Central memory CD8-positive, alpha-beta T cell (primary cell): Measurements from ENCODE around the gene ERP27.

Experiments used
- ATAC-seq: fragments of 150-1000 bp; cut with Tn5 transposase; replicated peaks from 2 replicates; pipeline ENCODE4 v1.10.0; 2022; ENCODE audit warnings: mild to moderate bottlenecking, moderate FRiP score, moderate number of reproducible peaks; ENCODE audit not compliant: poor library complexity, severe bottlenecking; ENCODE audit errors: extremely low read depth
- DNase-seq, 2 donors: peaks; one replicate each; pipeline ENCODE4 v3.0.0; 2021; ENCODE audit warnings: low spot score in 2 of 2
- H3K27ac Mint-ChIP-seq: one replicate; pipeline ENCODE4 v1.8.0; 2022; ENCODE audit warnings: low read depth, mild to moderate bottlenecking, moderate library complexity, mixed read lengths
- H3K27me3 Mint-ChIP-seq: one replicate; pipeline ENCODE4 v1.8.0; 2022; ENCODE audit warnings: mixed read lengths
- H3K36me3 Mint-ChIP-seq: one replicate; pipeline ENCODE4 v1.8.0; 2022; ENCODE audit warnings: mild to moderate bottlenecking, moderate library complexity, mixed read lengths; ENCODE audit not compliant: insufficient read depth
- H3K4me1 Mint-ChIP-seq: one replicate; pipeline ENCODE4 v1.8.0; 2022; ENCODE audit warnings: mixed read lengths
- H3K4me3 Mint-ChIP-seq: one replicate; pipeline ENCODE4 v1.8.0; 2022; ENCODE audit warnings: mild to moderate bottlenecking, moderate library complexity, mixed read lengths
- H3K9me3 Mint-ChIP-seq: one replicate; pipeline ENCODE4 v1.8.0; 2022; ENCODE audit warnings: mixed read lengths

ERP27 gene

GRCh38 chr12:14928931-14929330, 9.4 kb downstream of the ERP27 start:
- Mint-ChIP-seq H3K36me3 (peaks cover 37% of the 10 kb centered on the region), H3K4me3 (no peak overlapping the region), H3K27ac (no peak overlapping the region), H3K9me3 (no peaks in the 10 kb centered on the region), H3K4me1 (peaks cover 7% of the 10 kb centered on the region), H3K27me3 (no peaks in the 10 kb centered on the region)
- DNase-seq (no peak), ATAC-seq (no peak)

GRCh38 chr12:14927267-14927666, 11.1 kb downstream of the ERP27 start:
- peaks cover 7% of the 10 kb centered on the region for H3K4me1 Mint-ChIP-seq
- DNase-seq (no peak), ATAC-seq (no peak)
- H3K27ac Mint-ChIP-seq: peak overlapping the region; percentile 52
- no peak overlapping the region for H3K4me3 Mint-ChIP-seq
- no peaks in the 10 kb centered on the region for H3K27me3 Mint-ChIP-seq
- no peaks in the 10 kb centered on the region for H3K9me3 Mint-ChIP-seq
- peaks cover 30% of the 10 kb centered on the region for H3K36me3 Mint-ChIP-seq

GRCh38 chr12:14924541-14924940, 13.8 kb downstream of the ERP27 start:
- peaks cover 22% of the 10 kb centered on the region for H3K36me3 Mint-ChIP-seq
- ATAC-seq: no peak
- H3K4me3 Mint-ChIP-seq: no peak overlapping the region
- H3K27ac Mint-ChIP-seq: no peak overlapping the region
- peaks cover 25% of the 10 kb centered on the region for H3K4me1 Mint-ChIP-seq
- H3K9me3 Mint-ChIP-seq: no peaks in the 10 kb centered on the region
- DNase-seq: no peak
- H3K27me3 Mint-ChIP-seq: no peaks in the 10 kb centered on the region

DNA sequence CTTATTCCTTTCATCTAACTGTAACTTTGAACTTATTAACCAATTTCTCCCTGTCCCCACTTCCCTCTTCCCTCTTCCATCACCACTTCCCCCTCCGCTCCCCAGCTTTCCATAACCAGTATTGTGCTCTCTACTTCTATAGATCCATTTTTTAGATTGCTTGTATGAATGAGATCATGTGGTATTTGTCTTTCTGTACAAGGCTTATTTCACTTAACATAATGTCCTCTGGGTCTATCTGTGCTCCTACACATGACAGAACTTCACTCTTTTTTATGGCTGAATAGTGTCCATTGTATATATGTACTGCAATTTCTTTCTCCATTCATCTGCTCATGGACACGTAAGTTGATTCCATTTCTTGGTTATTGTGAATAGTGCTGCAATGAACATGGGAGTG, 14.4 kb downstream of the ERP27 start:
- no peak for ATAC-seq
- peaks cover 24% of the 10 kb centered on the region for H3K36me3 Mint-ChIP-seq
- no peaks in the 10 kb centered on the region for H3K9me3 Mint-ChIP-seq
- no peak overlapping the region for H3K4me3 Mint-ChIP-seq
- peaks cover 25% of the 10 kb centered on the region for H3K4me1 Mint-ChIP-seq
- no peak overlapping the region for H3K27ac Mint-ChIP-seq
- H3K27me3 Mint-ChIP-seq: no peaks in the 10 kb centered on the region
- no peak for DNase-seq

DNA sequence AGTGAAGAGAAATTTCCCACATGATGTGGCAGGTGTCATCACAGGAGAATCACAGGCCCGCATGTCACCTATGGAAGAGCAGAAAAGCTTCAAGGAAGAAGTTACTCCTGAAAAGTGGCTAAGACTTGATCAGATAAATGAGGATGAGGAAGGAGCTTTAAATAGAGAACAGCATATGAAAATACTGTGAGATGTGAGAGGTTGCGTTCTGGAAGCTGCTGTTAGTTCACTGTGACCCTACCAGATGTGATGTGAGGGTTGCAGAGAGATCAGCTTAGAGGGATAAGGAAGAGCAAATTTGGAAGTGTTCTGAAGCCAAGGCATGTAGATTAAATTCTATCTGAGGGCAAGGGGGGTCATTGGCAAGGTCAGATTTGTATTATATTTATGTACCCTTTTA, 17.1 kb downstream of the ERP27 start:
- Mint-ChIP-seq H3K4me1 (peaks cover 18% of the 10 kb centered on the region), H3K27ac (peak overlapping the region; percentile 80), H3K4me3 (no peak overlapping the region), H3K36me3 (peaks cover 38% of the 10 kb centered on the region), H3K27me3 (no peaks in the 10 kb centered on the region), H3K9me3 (no peaks in the 10 kb centered on the region)
- no peak for DNase-seq
- no peak for ATAC-seq

- Mint-ChIP-seq H3K36me3 (peaks cover 43% of the 10 kb centered on the region), H3K4me1 (peaks cover 18% of the 10 kb centered on the region), H3K27me3 (no peaks in the 10 kb centered on the region), H3K27ac (peak overlapping the region; percentile 80), H3K4me3 (no peak overlapping the region), H3K9me3 (no peaks in the 10 kb centered on the region)
- peak; percentile 58 for ATAC-seq
- no peak for DNase-seq
These were observed 17.7 kb downstream of the ERP27 start for GRCh38 chr12:14920475-14921126.

DNA sequence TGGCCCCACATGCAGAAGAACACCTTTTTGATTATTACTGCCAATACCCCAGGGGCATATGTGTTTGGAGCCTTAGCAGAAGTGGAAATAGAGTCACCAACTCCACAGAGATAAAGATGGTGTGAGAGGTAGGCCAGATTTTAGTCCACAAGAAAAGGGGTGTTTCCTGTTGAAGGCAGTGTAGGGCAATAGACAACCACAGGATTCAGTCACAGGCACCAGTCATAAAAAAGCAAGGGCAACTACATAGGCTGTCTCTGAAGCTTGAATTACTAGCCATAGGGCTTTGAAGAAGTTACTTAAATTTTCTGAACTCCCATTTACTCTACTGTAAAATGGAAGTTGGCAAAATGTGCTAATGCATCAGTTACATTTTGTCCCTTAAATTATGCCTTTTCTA, 18.9 kb downstream of the ERP27 start:
- ATAC-seq: no peak
- no peak overlapping the region for H3K27ac Mint-ChIP-seq
- DNase-seq: no peak
- no peak overlapping the region for H3K4me3 Mint-ChIP-seq
- H3K27me3 Mint-ChIP-seq: no peaks in the 10 kb centered on the region
- H3K4me1 Mint-ChIP-seq: peaks cover 18% of the 10 kb centered on the region
- no peaks in the 10 kb centered on the region for H3K9me3 Mint-ChIP-seq
- peaks cover 52% of the 10 kb centered on the region for H3K36me3 Mint-ChIP-seq

GRCh38 chr12:14915736-14916135, 22.6 kb downstream of the ERP27 start:
- no peak for ATAC-seq
- no peak for DNase-seq
- H3K27me3 Mint-ChIP-seq: no peaks in the 10 kb centered on the region
- no peaks in the 10 kb centered on the region for H3K9me3 Mint-ChIP-seq
- H3K36me3 Mint-ChIP-seq: peaks cover 54% of the 10 kb centered on the region
- peaks cover 11% of the 10 kb centered on the region for H3K4me1 Mint-ChIP-seq
- no peak overlapping the region for H3K4me3 Mint-ChIP-seq
- no peak overlapping the region for H3K27ac Mint-ChIP-seq

- Mint-ChIP-seq H3K4me3 (no peak overlapping the region), H3K4me1 (peaks cover 5% of the 10 kb centered on the region), H3K27me3 (no peaks in the 10 kb centered on the region), H3K36me3 (peaks cover 45% of the 10 kb centered on the region), H3K9me3 (no peaks in the 10 kb centered on the region), H3K27ac (no peak overlapping the region)
- ATAC-seq: no peak
- DNase-seq: no peak
These were observed 25.0 kb downstream of the ERP27 start for GRCh38 chr12:14913381-14913781.

GRCh38 chr12:14911131-14911530, 27.2 kb downstream of the ERP27 start:
- Mint-ChIP-seq H3K27ac (no peak overlapping the region), H3K27me3 (no peaks in the 10 kb centered on the region), H3K4me1 (peaks cover 5% of the 10 kb centered on the region), H3K4me3 (no peak overlapping the region), H3K36me3 (peaks cover 29% of the 10 kb centered on the region), H3K9me3 (no peaks in the 10 kb centered on the region)
- DNase-seq (no peak), ATAC-seq (no peak)

GRCh38 chr12:14910090-14910915, 28.0 kb downstream of the ERP27 start:
- Mint-ChIP-seq H3K4me3 (no peak overlapping the region), H3K36me3 (peaks cover 21% of the 10 kb centered on the region), H3K27me3 (no peaks in the 10 kb centered on the region), H3K4me1 (peaks cover 8% of the 10 kb centered on the region), H3K27ac (peak overlapping the region; percentile 20), H3K9me3 (no peaks in the 10 kb centered on the region)
- ATAC-seq (no peak), DNase-seq (no peak)

DNA sequence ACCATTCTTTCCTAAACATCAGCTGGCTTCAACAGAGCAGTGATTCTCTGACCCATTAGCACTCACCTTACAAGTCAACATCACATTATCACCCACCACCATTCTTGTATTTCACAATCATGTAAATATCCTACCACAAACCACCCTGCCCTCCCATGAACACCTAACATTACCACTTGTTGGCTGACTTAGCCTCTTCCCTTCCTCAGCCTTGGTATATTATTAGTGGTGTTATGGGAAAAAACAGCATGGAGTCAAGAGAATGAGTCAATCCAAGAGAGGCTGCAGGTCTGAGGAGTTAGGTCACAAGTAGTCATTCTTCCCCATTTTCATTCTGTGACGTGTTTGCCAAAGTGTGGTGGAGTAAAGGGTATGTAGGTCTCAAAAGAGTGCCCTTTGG, 30.4 kb downstream of the ERP27 start:
- ATAC-seq (no peak), DNase-seq (no peak)
- H3K4me3 Mint-ChIP-seq: no peak overlapping the region
- no peak overlapping the region for H3K27ac Mint-ChIP-seq
- no peaks in the 10 kb centered on the region for H3K27me3 Mint-ChIP-seq
- H3K36me3 Mint-ChIP-seq: peaks cover 8% of the 10 kb centered on the region
- H3K9me3 Mint-ChIP-seq: no peaks in the 10 kb centered on the region
- peaks cover 12% of the 10 kb centered on the region for H3K4me1 Mint-ChIP-seq

DNA sequence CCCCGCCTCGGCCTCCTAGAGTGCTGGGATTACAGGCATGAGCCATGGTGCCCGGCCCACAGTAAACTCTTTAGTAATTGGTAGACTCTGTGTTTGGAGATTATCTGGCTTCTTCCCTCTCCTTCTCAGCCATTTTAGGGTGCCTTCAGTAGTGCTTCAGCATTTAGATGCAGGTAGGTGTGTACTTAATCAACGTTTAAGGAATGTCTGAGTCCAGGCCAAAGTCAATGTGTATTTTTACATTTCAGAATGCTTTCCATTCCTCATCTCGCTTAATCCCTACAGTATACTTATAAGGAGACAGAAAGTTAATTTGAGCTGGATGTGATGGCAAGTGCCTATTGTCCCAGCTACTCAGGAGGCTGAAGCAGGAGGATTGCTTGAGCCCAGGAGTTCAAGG, 32.2 kb downstream of the ERP27 start:
- H3K36me3 Mint-ChIP-seq: peaks cover 4% of the 10 kb centered on the region
- H3K4me3 Mint-ChIP-seq: no peak overlapping the region
- no peaks in the 10 kb centered on the region for H3K9me3 Mint-ChIP-seq
- no peaks in the 10 kb centered on the region for H3K27me3 Mint-ChIP-seq
- peaks cover 12% of the 10 kb centered on the region for H3K4me1 Mint-ChIP-seq
- H3K27ac Mint-ChIP-seq: no peak overlapping the region
- ATAC-seq (no peak), DNase-seq (no peak)
